HEK293T (cell line): ENCODE results near the gene ATR.

ENCODE experiments used
- CTCF ChIA-PET: fragments of 350-600 bp; formaldehyde crosslinking; extraction: SDS; loops from one replicate; lab custom pipeline; 2021; ENCODE audit warnings: antibody characterized with exemption, inconsistent platforms; lab: Yijun Ruan, JAX
- POLR2A ChIA-PET: fragments of 350-600 bp; formaldehyde crosslinking; extraction: SDS; loops from one replicate; lab custom pipeline; 2020; ENCODE audit warnings: antibody characterized with exemption, inconsistent platforms; lab: Yijun Ruan, JAX
- DNase-seq: peaks from one replicate; pipeline ENCODE4 v3.0.0; 2012; ENCODE audit warnings: mixed read lengths; ENCODE audit errors: extremely low spot score
- ARNT ChIP-seq: fragments of 450-650 bp; IDR thresholded peaks from 2 replicates; pipeline ENCODE4 v1.6.1; 2017; ENCODE audit warnings: mild to moderate bottlenecking
- BHLHE40 ChIP-seq: fragments of 450-650 bp; IDR thresholded peaks from 2 replicates; pipeline ENCODE4 v1.6.1; 2016; ENCODE audit warnings: mild to moderate bottlenecking, moderate library complexity, borderline replicate concordance
- CTBP1 ChIP-seq: fragments of 450-650 bp; IDR thresholded peaks from 2 replicates; pipeline ENCODE4 v1.6.1; 2016; ENCODE audit warnings: borderline replicate concordance
- ELF4 ChIP-seq: fragments of 450-650 bp; IDR thresholded peaks from 2 replicates; pipeline ENCODE4 v1.6.1; 2017; ENCODE audit warnings: antibody characterized with exemption
- FOXA1 ChIP-seq: fragments of 450-650 bp; IDR thresholded peaks from 2 replicates; pipeline ENCODE4 v1.6.1; 2016; ENCODE audit warnings: mild to moderate bottlenecking
- FOXK2 ChIP-seq: fragments of 450-650 bp; IDR thresholded peaks from 2 replicates; pipeline ENCODE4 v1.6.1; 2016; ENCODE audit warnings: mild to moderate bottlenecking
- FOXM1 ChIP-seq: fragments of 450-650 bp; IDR thresholded peaks from 2 replicates; pipeline ENCODE4 v1.6.1; 2017; ENCODE audit warnings: mild to moderate bottlenecking, borderline replicate concordance
- HDGF ChIP-seq: fragments of 450-650 bp; IDR thresholded peaks from 2 replicates; pipeline ENCODE4 v1.6.1; 2017; ENCODE audit warnings: antibody characterized with exemption, borderline replicate concordance
- L3MBTL2 ChIP-seq: fragments of 450-650 bp; conservative IDR thresholded peaks from 2 replicates; pipeline ENCODE4 v1.6.1; 2016; ENCODE audit warnings: mild to moderate bottlenecking
- LEF1 ChIP-seq: fragments of 450-650 bp; IDR thresholded peaks from 2 replicates; pipeline ENCODE4 v1.6.1; 2017; ENCODE audit warnings: mild to moderate bottlenecking, borderline replicate concordance
- NFRKB ChIP-seq: fragments of 450-650 bp; IDR thresholded peaks from 2 replicates; pipeline ENCODE4 v1.6.1; 2016; ENCODE audit warnings: mild to moderate bottlenecking, moderate library complexity
- SP1 ChIP-seq: fragments of 450-650 bp; IDR thresholded peaks from 2 replicates; pipeline ENCODE4 v1.6.1; 2017
- SUZ12 ChIP-seq: fragments of 450-650 bp; IDR thresholded peaks from 2 replicates; pipeline ENCODE4 v1.6.1; 2016; ENCODE audit warnings: mild to moderate bottlenecking
- TARDBP ChIP-seq: fragments of 450-650 bp; IDR thresholded peaks from 2 replicates; pipeline ENCODE4 v1.6.1; 2016
- ZNF384 ChIP-seq: fragments of 450-650 bp; IDR thresholded peaks from 2 replicates; pipeline ENCODE4 v1.6.1; 2016
- TF ChIP-seq, protein P1 (sequence below): fragments of 450-650 bp; IDR thresholded peaks from 2 replicates; pipeline ENCODE4 v1.6.1; 2016

The ATR gene

DNA sequence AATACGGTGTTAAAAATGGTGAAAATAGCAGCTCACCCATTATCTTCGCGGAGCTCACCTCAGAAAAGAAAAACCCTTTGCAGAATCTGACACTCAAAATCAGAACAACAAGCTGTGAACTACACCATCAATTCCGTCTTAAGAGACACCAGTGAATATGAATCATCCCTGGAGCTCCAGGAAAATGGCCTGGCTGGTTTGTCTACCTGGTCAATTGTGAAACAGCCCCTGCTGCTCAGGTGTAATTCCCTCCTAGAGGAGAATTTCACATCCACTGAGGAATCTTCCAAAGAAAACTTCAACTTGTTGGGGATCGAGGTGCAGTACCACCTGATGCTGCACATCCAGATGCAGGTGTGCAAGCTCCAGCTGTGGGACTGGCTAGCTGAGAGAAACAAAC is 127.7 kb downstream of the ATR start:
- ChIA-PET POLR2A (no interaction called here), CTCF (no interaction called here)
- TF ChIP-seq L3MBTL2, result no peak
- TF ChIP-seq, protein P1, sequence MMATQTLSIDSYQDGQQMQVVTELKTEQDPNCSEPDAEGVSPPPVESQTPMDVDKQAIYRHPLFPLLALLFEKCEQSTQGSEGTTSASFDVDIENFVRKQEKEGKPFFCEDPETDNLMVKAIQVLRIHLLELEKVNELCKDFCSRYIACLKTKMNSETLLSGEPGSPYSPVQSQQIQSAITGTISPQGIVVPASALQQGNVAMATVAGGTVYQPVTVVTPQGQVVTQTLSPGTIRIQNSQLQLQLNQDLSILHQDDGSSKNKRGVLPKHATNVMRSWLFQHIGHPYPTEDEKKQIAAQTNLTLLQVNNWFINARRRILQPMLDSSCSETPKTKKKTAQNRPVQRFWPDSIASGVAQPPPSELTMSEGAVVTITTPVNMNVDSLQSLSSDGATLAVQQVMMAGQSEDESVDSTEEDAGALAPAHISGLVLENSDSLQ, result no peak
- TF ChIP-seq FOXK2, result no peak
- TF ChIP-seq ZNF384, result no peak
- TF ChIP-seq CTBP1, result no peak
- TF ChIP-seq LEF1, result no peak
- no peak for TF ChIP-seq ELF4
- TF ChIP-seq SUZ12, result no peak
- no peak for TF ChIP-seq NFRKB
- no peak for TF ChIP-seq SP1
- no peak for DNase-seq

DNA sequence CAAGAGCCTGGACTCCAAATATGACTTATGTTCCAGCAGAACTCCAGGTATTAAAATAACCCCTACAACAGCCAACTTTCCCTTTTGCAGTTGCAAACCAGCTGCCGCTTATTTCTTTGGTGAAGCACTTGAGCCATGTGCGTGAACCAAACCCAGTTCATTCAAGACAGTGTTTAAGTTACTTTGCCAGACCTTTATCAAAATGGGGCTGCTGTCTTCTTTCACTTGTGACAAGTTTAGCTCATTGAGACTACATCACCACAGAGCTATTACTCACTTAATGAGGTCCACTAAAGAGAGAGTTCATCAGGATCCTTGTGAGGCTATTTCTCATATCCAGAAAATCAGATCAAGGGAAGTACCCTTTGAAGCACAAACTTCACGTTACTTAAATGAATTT is 128.3 kb downstream of the ATR start:
- POLR2A ChIA-PET, result no interaction called here
- TF ChIP-seq, protein P1, result no peak
- TF ChIP-seq NFRKB (no peak), CTBP1 (no peak), TARDBP (no peak), FOXA1 (no peak), ELF4 (no peak), LEF1 (no peak), ARNT (no peak), SP1 (no peak), ZNF384 (no peak), SUZ12 (no peak), BHLHE40 (no peak), L3MBTL2 (no peak), FOXM1 (no peak), HDGF (no peak)
- CTCF ChIA-PET, result no interaction called here

DNA sequence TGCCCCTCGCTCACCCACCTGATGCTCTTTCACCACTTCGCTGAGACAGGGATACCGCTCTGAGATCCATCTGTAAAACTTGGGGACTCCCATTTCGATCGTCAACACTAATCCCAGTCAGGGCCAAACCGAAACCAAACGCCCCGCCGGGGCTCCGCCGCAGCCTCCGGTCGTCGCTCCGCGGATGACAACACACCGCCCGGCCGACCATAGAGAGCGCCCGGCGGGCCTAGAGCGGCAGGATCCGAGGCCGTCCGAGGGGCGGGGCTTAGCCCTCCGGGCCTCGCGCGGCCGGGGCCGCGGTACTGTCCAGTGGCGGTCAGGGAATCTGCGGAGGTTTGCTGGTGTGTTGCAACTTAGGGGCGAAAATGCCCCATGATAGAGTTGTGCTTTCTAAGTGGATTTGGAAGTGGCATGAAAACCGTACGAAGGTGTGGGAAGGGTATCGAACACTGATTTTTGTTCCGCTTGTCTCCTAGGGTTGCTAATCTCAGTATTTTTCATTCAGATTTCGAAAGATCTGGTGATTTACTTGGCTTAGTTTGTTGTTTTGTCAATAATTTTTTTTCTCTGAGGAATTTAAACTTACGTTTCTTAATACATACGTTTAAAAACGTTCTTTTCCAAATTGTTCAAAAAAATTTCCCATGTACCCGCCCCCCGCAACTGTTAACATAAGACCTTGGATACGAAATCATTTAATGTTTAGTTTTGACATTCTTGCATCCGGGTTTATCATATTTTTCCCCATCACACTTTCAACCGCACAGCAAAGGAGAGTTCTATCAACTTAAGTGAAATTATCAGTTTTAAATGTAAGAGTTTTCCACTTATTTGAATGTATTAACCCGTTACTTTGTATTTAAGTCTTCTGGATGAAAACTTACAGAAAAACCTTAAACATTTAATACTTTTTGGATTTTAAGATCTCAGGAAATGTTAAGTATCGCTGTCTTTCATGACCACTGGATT is 130.4 kb downstream of the ATR start, which contains the start of gene XRN1:
Gene XRN1 (minus strand): TSS at position 186 of the 972 bp plus-strand sequence. CDS start 93 bp downstream, at position 93.
- POLR2A ChIA-PET, result interaction anchor here (0.8 to 1.5 kb wide), 2 partner anchors 130 to 553 kb away, joined by 3 read pairs; partner anchors contain the start of genes ATR and U2SURP
- peak; percentile 96 for DNase-seq
- TF ChIP-seq CTBP1 (no peak), ELF4 (peak; percentile 34; the same call in 1 of the 2 replicates), FOXK2 (no peak), FOXA1 (no peak), L3MBTL2 (no peak; the same call in 1 of the 2 replicates)
- TF ChIP-seq, protein P1, result no peak
- CTCF ChIA-PET, result no interaction called here

More for the DNA sequence above, 128.3 kb downstream of the ATR start:
- no peak for DNase-seq

DNA sequence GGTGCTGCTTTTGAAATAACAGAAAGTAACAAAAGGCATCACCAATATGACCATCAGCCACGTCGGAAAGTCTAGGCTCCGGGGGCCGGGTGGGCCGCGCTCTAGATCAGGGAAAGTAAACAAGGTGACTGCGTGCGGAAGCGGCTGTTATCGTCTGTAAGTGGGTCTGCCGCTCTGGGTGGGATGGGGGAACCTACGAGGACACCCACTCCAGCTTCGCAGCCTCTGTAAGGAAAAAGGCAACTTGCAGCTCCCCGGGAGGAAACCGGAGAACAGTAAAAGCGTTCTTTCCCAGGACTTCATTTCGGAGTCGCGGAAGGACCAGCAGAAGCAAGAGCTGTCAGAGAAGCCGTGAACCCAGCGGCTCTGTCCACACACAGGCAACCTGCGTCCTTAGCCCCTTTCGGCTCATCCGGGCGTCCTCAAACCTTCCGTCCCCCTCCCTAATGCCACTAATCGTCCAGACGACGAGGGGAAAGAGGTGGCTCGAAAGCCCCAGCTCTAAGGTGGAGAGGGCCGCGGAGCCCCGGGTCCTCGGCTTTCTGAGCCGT is 131.2 kb downstream of the ATR start:
- peak; percentile 70; the same call in 1 of the 2 replicates for TF ChIP-seq FOXK2
- TF ChIP-seq FOXA1, result no peak
- ChIA-PET CTCF (no interaction called here), POLR2A (interaction anchor here (0.8 kb wide), 1 partner anchor 554 kb away, joined by 3 read pairs; the partner anchor contains the start of gene U2SURP)
- DNase-seq, result peak; percentile 38

DNA sequence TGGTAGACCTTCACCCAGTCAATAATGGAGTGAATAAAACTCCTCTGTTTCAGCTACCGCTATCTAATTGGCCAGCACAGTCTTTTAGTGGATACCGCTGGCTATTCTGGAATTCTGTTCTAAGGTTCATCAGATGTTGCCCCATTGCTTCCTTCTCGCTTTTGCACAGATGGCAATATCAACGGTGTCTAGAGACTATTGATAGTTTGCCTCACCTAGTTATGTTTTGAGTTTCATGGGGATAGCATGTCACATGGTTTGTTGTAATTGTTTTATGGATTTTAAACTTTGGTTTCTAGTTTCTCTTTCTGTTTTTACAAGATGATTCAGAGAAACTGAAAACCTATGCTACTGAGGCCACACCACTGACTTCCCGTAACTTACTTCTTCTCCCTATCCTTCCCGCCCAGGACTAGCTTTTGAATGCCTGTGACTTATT is 132.7 kb downstream of the ATR start:
- ChIA-PET POLR2A (no interaction called here), CTCF (interaction anchor here (0.5 to 0.6 kb wide), 2 partner anchors 29 to 411 kb away, joined by 3 read pairs; no protein-coding TSS in a partner anchor)
- no peak for TF ChIP-seq TARDBP
- no peak for TF ChIP-seq L3MBTL2
- TF ChIP-seq ARNT, result no peak
- no peak for TF ChIP-seq NFRKB
- no peak for TF ChIP-seq FOXK2
- no peak for TF ChIP-seq CTBP1
- TF ChIP-seq BHLHE40, result no peak
- TF ChIP-seq SUZ12, result no peak
- TF ChIP-seq, protein P1, result no peak
- DNase-seq, result peak; percentile 11
